ENCODE measurements around the gene TRIM2.
"Not testable (repeated sequence)": the region's sequence is repeated elsewhere in the genome, so short reads cannot be mapped to it uniquely, and the experiment has no call there.

The TRIM2 gene

GRCh38 chr4:153204247-153204671, at the start of gene TRIM2:
TRIM2 (plus strand) TSS chr4:153204443; CDS start chr4:153204531, 88 bp downstream.
- in situ Hi-C loops (cut with HindIII; ENCODE audit: low sequenced_read_pairs), result no loop called here

GRCh38 chr4:153155686-153156085, 48.6 kb upstream of the TRIM2 start:
- in situ Hi-C loops (cut with HindIII; ENCODE audit: low sequenced_read_pairs), result no loop called here

GRCh38 chr4:153156263-153156662, 48.0 kb upstream of the TRIM2 start:
- in situ Hi-C loops (cut with HindIII; ENCODE audit: low sequenced_read_pairs), result no loop called here

- in situ Hi-C loops (cut with HindIII; ENCODE audit: low sequenced_read_pairs), result no loop called here
Measured at GRCh38 chr4:153156721-153157120, 47.5 kb upstream of the TRIM2 start.

GRCh38 chr4:153159016-153159415, 45.2 kb upstream of the TRIM2 start:
- in situ Hi-C loops (cut with HindIII; ENCODE audit: low sequenced_read_pairs), result no loop called here

- in situ Hi-C loops (cut with HindIII; ENCODE audit: low sequenced_read_pairs), result no loop called here
Measured at GRCh38 chr4:153159728-153160221, 44.5 kb upstream of the TRIM2 start.

- in situ Hi-C loops (cut with HindIII; ENCODE audit: low sequenced_read_pairs), result no loop called here
Measured at GRCh38 chr4:153160821-153161220, 43.4 kb upstream of the TRIM2 start.

- in situ Hi-C loops (cut with HindIII; ENCODE audit: low sequenced_read_pairs), result no loop called here
Measured at GRCh38 chr4:153161226-153161963, 42.8 kb upstream of the TRIM2 start.

- in situ Hi-C loops (cut with HindIII; ENCODE audit: low sequenced_read_pairs), result not testable (repeated sequence)
Measured at GRCh38 chr4:153165236-153165635, 39.0 kb upstream of the TRIM2 start.

- in situ Hi-C loops (cut with HindIII; ENCODE audit: low sequenced_read_pairs), result no loop called here
Measured at GRCh38 chr4:153166716-153167501, 37.3 kb upstream of the TRIM2 start.

GRCh38 chr4:153169776-153170175, 34.5 kb upstream of the TRIM2 start:
- in situ Hi-C loops (cut with HindIII; ENCODE audit: low sequenced_read_pairs), result no loop called here

- in situ Hi-C loops (cut with HindIII; ENCODE audit: low sequenced_read_pairs), result no loop called here
Measured at GRCh38 chr4:153170407-153170806, 33.8 kb upstream of the TRIM2 start.

GRCh38 chr4:153174821-153175567, 29.2 kb upstream of the TRIM2 start:
- in situ Hi-C loops (cut with HindIII; ENCODE audit: low sequenced_read_pairs), result no loop called here

- in situ Hi-C loops (cut with HindIII; ENCODE audit: low sequenced_read_pairs), result no loop called here
Measured at GRCh38 chr4:153176938-153177337, 27.3 kb upstream of the TRIM2 start.

GRCh38 chr4:153177841-153178240, 26.4 kb upstream of the TRIM2 start:
- in situ Hi-C loops (cut with HindIII; ENCODE audit: low sequenced_read_pairs), result no loop called here

GRCh38 chr4:153179100-153179499, 25.1 kb upstream of the TRIM2 start:
- in situ Hi-C loops (cut with HindIII; ENCODE audit: low sequenced_read_pairs), result no loop called here

GRCh38 chr4:153181293-153181692, 22.9 kb upstream of the TRIM2 start:
- in situ Hi-C loops (cut with HindIII; ENCODE audit: low sequenced_read_pairs), result no loop called here

- in situ Hi-C loops (cut with HindIII; ENCODE audit: low sequenced_read_pairs), result no loop called here
Measured at GRCh38 chr4:153181700-153182099, 22.5 kb upstream of the TRIM2 start.

- in situ Hi-C loops (cut with HindIII; ENCODE audit: low sequenced_read_pairs), result no loop called here
Measured at GRCh38 chr4:153183146-153183545, 21.1 kb upstream of the TRIM2 start.

GRCh38 chr4:153185331-153185852, 18.9 kb upstream of the TRIM2 start:
- in situ Hi-C loops (cut with HindIII; ENCODE audit: low sequenced_read_pairs), result no loop called here

Measured in DLD1 (cell line).